HEK293T (cell line): ENCODE measurements around the gene TTC7B.

ENCODE experiments used
- CTCF ChIA-PET: fragments of 350-600 bp; formaldehyde crosslinking; extraction: SDS; loops from one replicate; lab custom pipeline; 2021; ENCODE audit warnings: antibody characterized with exemption, inconsistent platforms; lab: Yijun Ruan, JAX
- POLR2A ChIA-PET: fragments of 350-600 bp; formaldehyde crosslinking; extraction: SDS; loops from one replicate; lab custom pipeline; 2020; ENCODE audit warnings: antibody characterized with exemption, inconsistent platforms; lab: Yijun Ruan, JAX
- DNase-seq: peaks from one replicate; pipeline ENCODE4 v3.0.0; 2012; ENCODE audit warnings: mixed read lengths; ENCODE audit errors: extremely low spot score
- ARNT ChIP-seq: fragments of 450-650 bp; IDR thresholded peaks from 2 replicates; pipeline ENCODE4 v1.6.1; 2017; ENCODE audit warnings: mild to moderate bottlenecking
- BHLHE40 ChIP-seq: fragments of 450-650 bp; IDR thresholded peaks from 2 replicates; pipeline ENCODE4 v1.6.1; 2016; ENCODE audit warnings: mild to moderate bottlenecking, moderate library complexity, borderline replicate concordance
- CTBP1 ChIP-seq: fragments of 450-650 bp; IDR thresholded peaks from 2 replicates; pipeline ENCODE4 v1.6.1; 2016; ENCODE audit warnings: borderline replicate concordance
- ELF4 ChIP-seq: fragments of 450-650 bp; IDR thresholded peaks from 2 replicates; pipeline ENCODE4 v1.6.1; 2017; ENCODE audit warnings: antibody characterized with exemption
- FOXA1 ChIP-seq: fragments of 450-650 bp; IDR thresholded peaks from 2 replicates; pipeline ENCODE4 v1.6.1; 2016; ENCODE audit warnings: mild to moderate bottlenecking
- FOXK2 ChIP-seq: fragments of 450-650 bp; IDR thresholded peaks from 2 replicates; pipeline ENCODE4 v1.6.1; 2016; ENCODE audit warnings: mild to moderate bottlenecking
- FOXM1 ChIP-seq: fragments of 450-650 bp; IDR thresholded peaks from 2 replicates; pipeline ENCODE4 v1.6.1; 2017; ENCODE audit warnings: mild to moderate bottlenecking, borderline replicate concordance
- HDGF ChIP-seq: fragments of 450-650 bp; IDR thresholded peaks from 2 replicates; pipeline ENCODE4 v1.6.1; 2017; ENCODE audit warnings: antibody characterized with exemption, borderline replicate concordance
- L3MBTL2 ChIP-seq: fragments of 450-650 bp; conservative IDR thresholded peaks from 2 replicates; pipeline ENCODE4 v1.6.1; 2016; ENCODE audit warnings: mild to moderate bottlenecking
- LEF1 ChIP-seq: fragments of 450-650 bp; IDR thresholded peaks from 2 replicates; pipeline ENCODE4 v1.6.1; 2017; ENCODE audit warnings: mild to moderate bottlenecking, borderline replicate concordance
- NFRKB ChIP-seq: fragments of 450-650 bp; IDR thresholded peaks from 2 replicates; pipeline ENCODE4 v1.6.1; 2016; ENCODE audit warnings: mild to moderate bottlenecking, moderate library complexity
- PKNOX1 ChIP-seq: fragments of 450-650 bp; IDR thresholded peaks from 2 replicates; pipeline ENCODE4 v1.6.1; 2016
- SP1 ChIP-seq: fragments of 450-650 bp; IDR thresholded peaks from 2 replicates; pipeline ENCODE4 v1.6.1; 2017
- SUZ12 ChIP-seq: fragments of 450-650 bp; IDR thresholded peaks from 2 replicates; pipeline ENCODE4 v1.6.1; 2016; ENCODE audit warnings: mild to moderate bottlenecking
- TARDBP ChIP-seq: fragments of 450-650 bp; IDR thresholded peaks from 2 replicates; pipeline ENCODE4 v1.6.1; 2016
- ZNF384 ChIP-seq: fragments of 450-650 bp; IDR thresholded peaks from 2 replicates; pipeline ENCODE4 v1.6.1; 2016

Gene TTC7B

GRCh38 chr14:90813442-90813841, 2.8 kb downstream of the TTC7B start:
- CTCF ChIA-PET: no interaction called here
- TF ChIP-seq ELF4 (no peak), BHLHE40 (no peak), ARNT (no peak), PKNOX1 (no peak), FOXK2 (no peak), FOXA1 (no peak), L3MBTL2 (no peak), NFRKB (no peak), CTBP1 (no peak), TARDBP (no peak), FOXM1 (no peak)
- DNase-seq: no peak
- POLR2A ChIA-PET: no interaction called here

- TF ChIP-seq SUZ12 (no peak), TARDBP (no peak), PKNOX1 (no peak), ELF4 (no peak)
- ChIA-PET POLR2A (interaction anchor here (0.8 kb wide), 1 partner anchor 16 kb away, joined by 3 read pairs; no protein-coding TSS in a partner anchor), CTCF (interaction anchor here (0.6 to 1.5 kb wide), 3 partner anchors 23 to 52 kb away, joined by 3 to 6 read pairs (median 4); no protein-coding TSS in a partner anchor)
- DNase-seq: no peak
These were observed 4.1 kb downstream of the TTC7B start for GRCh38 chr14:90812109-90812508.

GRCh38 chr14:90811641-90812040, 4.6 kb downstream of the TTC7B start:
- DNase-seq: no peak
- ChIA-PET POLR2A (interaction anchor here (0.8 kb wide), 1 partner anchor 17 kb away, joined by 3 read pairs; no protein-coding TSS in a partner anchor), CTCF (interaction anchor here (0.6 to 1.5 kb wide), 3 partner anchors 22 to 52 kb away, joined by 3 to 6 read pairs (median 4); no protein-coding TSS in a partner anchor)
- TF ChIP-seq LEF1 (no peak), ELF4 (no peak), HDGF (no peak), TARDBP (no peak), L3MBTL2 (no peak)

GRCh38 chr14:90810806-90811205, 5.4 kb downstream of the TTC7B start:
- TF ChIP-seq PKNOX1: no peak
- TF ChIP-seq ZNF384: no peak
- no peak for TF ChIP-seq ELF4
- no peak for TF ChIP-seq LEF1
- TF ChIP-seq ARNT: no peak
- TF ChIP-seq NFRKB: no peak
- CTCF ChIA-PET: interaction anchor here (1.5 kb wide), 1 partner anchor 51 kb away, joined by 6 read pairs; no protein-coding TSS in a partner anchor
- POLR2A ChIA-PET: no interaction called here
- no peak for DNase-seq

- no peak for DNase-seq
- CTCF ChIA-PET: no interaction called here
- POLR2A ChIA-PET: no interaction called here
- TF ChIP-seq BHLHE40: no peak
- no peak for TF ChIP-seq ELF4
- no peak for TF ChIP-seq FOXA1
- no peak for TF ChIP-seq FOXK2
- TF ChIP-seq CTBP1: no peak
- TF ChIP-seq TARDBP: no peak
- TF ChIP-seq SP1: no peak
- no peak for TF ChIP-seq NFRKB
These were observed 6.5 kb downstream of the TTC7B start for GRCh38 chr14:90809530-90810312.

- DNase-seq: no peak
- no peak for TF ChIP-seq ZNF384
- no peak for TF ChIP-seq L3MBTL2
- no peak for TF ChIP-seq SP1
- no peak for TF ChIP-seq PKNOX1
- TF ChIP-seq FOXM1: no peak
- no peak for TF ChIP-seq ELF4
- no peak for TF ChIP-seq FOXA1
- no peak for TF ChIP-seq LEF1
- no peak for TF ChIP-seq CTBP1
- no peak for TF ChIP-seq ARNT
- no peak for TF ChIP-seq NFRKB
- TF ChIP-seq TARDBP: no peak
- TF ChIP-seq SUZ12: no peak
- POLR2A ChIA-PET: no interaction called here
- CTCF ChIA-PET: interaction anchor here (0.5 to 0.6 kb wide), 2 partner anchors 21 to 371 kb away, joined by 4 to 5 read pairs; no protein-coding TSS in a partner anchor
These were observed 7.3 kb downstream of the TTC7B start for GRCh38 chr14:90808759-90809529.
